HepG2 (cell line): Measurements from ENCODE around the gene PRR14. TPM values are rescaled to one million over a fixed set of nuclear protein-coding genes. Genes with fewer than 3 reads are reported as not detected.

Experiments
- ATF7-NPFF ChIP-seq: sonication (generic); formaldehyde crosslinking; IDR thresholded peaks from 2 replicates; pipeline ENCODE4 v1.8.1; 2023; ENCODE audit warnings: mild to moderate bottlenecking, low read depth, missing genetic modification reagents, moderate library complexity
- BCL6 ChIP-seq: IDR thresholded peaks from 2 replicates; pipeline ENCODE4 v1.6.1; 2016; ENCODE audit warnings: missing genetic modification reagents, missing compliant biosample characterization
- CBX1 ChIP-seq: IDR thresholded peaks from one replicate; pipeline ENCODE4 v1.6.1; 2016; ENCODE audit warnings: antibody characterized with exemption, low read depth
- NR2F2 ChIP-seq: IDR thresholded peaks from 2 replicates; pipeline ENCODE4 v1.6.1; 2012; ENCODE audit warnings: low read depth, inconsistent platforms, borderline replicate concordance
- ZNF839 ChIP-seq: sonication (generic); formaldehyde crosslinking; IDR thresholded peaks from 2 replicates; pipeline ENCODE4 v1.4.0; 2020; ENCODE audit warnings: missing genetic modification reagents, mild to moderate bottlenecking, borderline replicate concordance
- polyA plus RNA-seq, 8 experiments: library from polyadenylated mRNA; depleted of rRNA in 3 of 8; stranded (reverse) in 7 of 8; unstranded in 1 of 8; fragments of >200 nt; fragmentation: Illumina TruSeq in 4 of 8; extraction: Trizol in 4 of 8; gene quantifications; 2 replicates each; pipeline versions ENCODE4 v1.2.1 to v1.2.3, GENCODE V29; 2011 to 2016; ENCODE audit warnings: low read depth in 4 of 8, missing spikeins in 1 of 8, mixed read lengths in 1 of 8; ENCODE audit not compliant: insufficient read depth in 1 of 8
- total RNA-seq, 5 experiments: library from RNA; depleted of rRNA; stranded (reverse); fragments of >200 nt; fragmentation: Illumina TruSeq; extraction: Trizol; gene quantifications; 2 replicates each; pipeline ENCODE4 v1.2.3, GENCODE V29; 2016; ENCODE audit warnings: low read depth in 1 of 5
- TF ChIP-seq, protein P1 (sequence below): sonication (generic); formaldehyde crosslinking; conservative IDR thresholded peaks from 2 replicates; pipeline ENCODE4 v1.4.0; 2020; ENCODE audit warnings: mild to moderate bottlenecking, missing genetic modification reagents, moderate library complexity
- TF ChIP-seq, protein P2 (sequence below): sonication (generic); formaldehyde crosslinking; IDR thresholded peaks from 2 replicates; pipeline ENCODE4 v1.5.1; 2020; ENCODE audit warnings: mild to moderate bottlenecking, missing genetic modification reagents, borderline replicate concordance
- TF ChIP-seq, protein P3 (sequence below), 2 experiments: sonication (generic) in 1 of 2; formaldehyde crosslinking in 1 of 2; IDR thresholded peaks; 2 replicates each; pipeline versions ENCODE4 v1.6.1 to v1.9.0; 2014 to 2022; ENCODE audit warnings: antibody characterized with exemption in 1 of 2, borderline replicate concordance in 1 of 2, inconsistent platforms in 1 of 2, low read depth in 1 of 2, missing genetic modification reagents in 1 of 2
- TF ChIP-seq, protein P4 (sequence below): sonication (generic); formaldehyde crosslinking; IDR thresholded peaks from 2 replicates; pipeline ENCODE4 v1.8.0; 2022; ENCODE audit warnings: missing genetic modification reagents, mild to moderate bottlenecking, borderline replicate concordance

Gene PRR14
- total and polyA plus RNA-seq, 2 of the 13 experiments (the other 11 are each of a cell fraction or from before 2014, with no cell fraction given), result 8.4 to 11.0 TPM

DNA sequence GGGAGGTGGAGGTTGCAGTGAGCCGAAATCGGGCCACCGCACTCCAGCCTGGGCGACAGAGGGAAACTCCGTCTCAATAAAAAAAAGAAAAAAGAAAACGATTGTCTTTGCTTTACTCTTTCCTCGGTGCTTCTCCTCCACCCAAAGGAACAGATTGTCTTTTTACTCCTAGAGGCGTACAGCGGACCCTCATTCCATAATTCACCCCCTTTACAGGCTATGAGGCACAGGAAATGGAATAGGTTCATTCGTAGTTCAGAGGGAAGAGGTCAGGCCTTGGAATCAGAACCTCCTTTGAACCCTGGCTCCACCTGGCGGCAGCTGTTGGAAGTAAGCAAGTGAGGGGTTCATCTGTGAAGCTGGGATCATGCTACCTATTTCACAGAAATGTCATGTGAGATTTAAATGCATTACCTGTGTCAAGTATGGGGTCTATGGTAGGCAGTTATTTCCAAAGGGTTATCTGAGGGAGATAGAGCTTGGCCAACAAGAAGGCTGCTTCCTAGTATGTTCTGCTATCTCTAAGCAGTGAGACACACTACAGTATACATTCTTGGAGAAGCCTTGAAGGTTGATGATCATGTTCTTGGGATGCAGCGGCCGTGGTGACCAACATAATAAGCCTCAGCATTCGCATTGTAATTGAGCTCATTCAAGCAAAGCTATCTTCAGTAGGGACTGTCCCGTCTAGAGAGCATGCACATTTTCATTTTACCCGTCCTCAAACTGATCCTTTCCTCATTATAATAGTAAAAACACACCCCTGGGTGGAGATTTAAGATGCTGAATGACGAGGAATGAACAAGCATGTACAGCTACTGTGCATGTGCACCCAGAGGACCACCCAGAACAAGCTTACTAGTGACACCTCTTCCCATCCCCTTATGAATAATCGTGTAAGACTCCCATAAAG is 21.9 kb upstream of the PRR14 start (continued):
- TF ChIP-seq, protein P1, sequence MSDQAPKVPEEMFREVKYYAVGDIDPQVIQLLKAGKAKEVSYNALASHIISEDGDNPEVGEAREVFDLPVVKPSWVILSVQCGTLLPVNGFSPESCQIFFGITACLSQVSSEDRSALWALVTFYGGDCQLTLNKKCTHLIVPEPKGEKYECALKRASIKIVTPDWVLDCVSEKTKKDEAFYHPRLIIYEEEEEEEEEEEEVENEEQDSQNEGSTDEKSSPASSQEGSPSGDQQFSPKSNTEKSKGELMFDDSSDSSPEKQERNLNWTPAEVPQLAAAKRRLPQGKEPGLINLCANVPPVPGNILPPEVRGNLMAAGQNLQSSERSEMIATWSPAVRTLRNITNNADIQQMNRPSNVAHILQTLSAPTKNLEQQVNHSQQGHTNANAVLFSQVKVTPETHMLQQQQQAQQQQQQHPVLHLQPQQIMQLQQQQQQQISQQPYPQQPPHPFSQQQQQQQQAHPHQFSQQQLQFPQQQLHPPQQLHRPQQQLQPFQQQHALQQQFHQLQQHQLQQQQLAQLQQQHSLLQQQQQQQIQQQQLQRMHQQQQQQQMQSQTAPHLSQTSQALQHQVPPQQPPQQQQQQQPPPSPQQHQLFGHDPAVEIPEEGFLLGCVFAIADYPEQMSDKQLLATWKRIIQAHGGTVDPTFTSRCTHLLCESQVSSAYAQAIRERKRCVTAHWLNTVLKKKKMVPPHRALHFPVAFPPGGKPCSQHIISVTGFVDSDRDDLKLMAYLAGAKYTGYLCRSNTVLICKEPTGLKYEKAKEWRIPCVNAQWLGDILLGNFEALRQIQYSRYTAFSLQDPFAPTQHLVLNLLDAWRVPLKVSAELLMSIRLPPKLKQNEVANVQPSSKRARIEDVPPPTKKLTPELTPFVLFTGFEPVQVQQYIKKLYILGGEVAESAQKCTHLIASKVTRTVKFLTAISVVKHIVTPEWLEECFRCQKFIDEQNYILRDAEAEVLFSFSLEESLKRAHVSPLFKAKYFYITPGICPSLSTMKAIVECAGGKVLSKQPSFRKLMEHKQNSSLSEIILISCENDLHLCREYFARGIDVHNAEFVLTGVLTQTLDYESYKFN, result peak; percentile 56
- TF ChIP-seq ATF7-NPFF (CRISPR knock-in tag), result no peak
- TF ChIP-seq BCL6 (CRISPR knock-in tag), result peak; percentile 23; the same call in 1 of the 2 replicates
- TF ChIP-seq CBX1, result no peak
- TF ChIP-seq, protein P2, sequence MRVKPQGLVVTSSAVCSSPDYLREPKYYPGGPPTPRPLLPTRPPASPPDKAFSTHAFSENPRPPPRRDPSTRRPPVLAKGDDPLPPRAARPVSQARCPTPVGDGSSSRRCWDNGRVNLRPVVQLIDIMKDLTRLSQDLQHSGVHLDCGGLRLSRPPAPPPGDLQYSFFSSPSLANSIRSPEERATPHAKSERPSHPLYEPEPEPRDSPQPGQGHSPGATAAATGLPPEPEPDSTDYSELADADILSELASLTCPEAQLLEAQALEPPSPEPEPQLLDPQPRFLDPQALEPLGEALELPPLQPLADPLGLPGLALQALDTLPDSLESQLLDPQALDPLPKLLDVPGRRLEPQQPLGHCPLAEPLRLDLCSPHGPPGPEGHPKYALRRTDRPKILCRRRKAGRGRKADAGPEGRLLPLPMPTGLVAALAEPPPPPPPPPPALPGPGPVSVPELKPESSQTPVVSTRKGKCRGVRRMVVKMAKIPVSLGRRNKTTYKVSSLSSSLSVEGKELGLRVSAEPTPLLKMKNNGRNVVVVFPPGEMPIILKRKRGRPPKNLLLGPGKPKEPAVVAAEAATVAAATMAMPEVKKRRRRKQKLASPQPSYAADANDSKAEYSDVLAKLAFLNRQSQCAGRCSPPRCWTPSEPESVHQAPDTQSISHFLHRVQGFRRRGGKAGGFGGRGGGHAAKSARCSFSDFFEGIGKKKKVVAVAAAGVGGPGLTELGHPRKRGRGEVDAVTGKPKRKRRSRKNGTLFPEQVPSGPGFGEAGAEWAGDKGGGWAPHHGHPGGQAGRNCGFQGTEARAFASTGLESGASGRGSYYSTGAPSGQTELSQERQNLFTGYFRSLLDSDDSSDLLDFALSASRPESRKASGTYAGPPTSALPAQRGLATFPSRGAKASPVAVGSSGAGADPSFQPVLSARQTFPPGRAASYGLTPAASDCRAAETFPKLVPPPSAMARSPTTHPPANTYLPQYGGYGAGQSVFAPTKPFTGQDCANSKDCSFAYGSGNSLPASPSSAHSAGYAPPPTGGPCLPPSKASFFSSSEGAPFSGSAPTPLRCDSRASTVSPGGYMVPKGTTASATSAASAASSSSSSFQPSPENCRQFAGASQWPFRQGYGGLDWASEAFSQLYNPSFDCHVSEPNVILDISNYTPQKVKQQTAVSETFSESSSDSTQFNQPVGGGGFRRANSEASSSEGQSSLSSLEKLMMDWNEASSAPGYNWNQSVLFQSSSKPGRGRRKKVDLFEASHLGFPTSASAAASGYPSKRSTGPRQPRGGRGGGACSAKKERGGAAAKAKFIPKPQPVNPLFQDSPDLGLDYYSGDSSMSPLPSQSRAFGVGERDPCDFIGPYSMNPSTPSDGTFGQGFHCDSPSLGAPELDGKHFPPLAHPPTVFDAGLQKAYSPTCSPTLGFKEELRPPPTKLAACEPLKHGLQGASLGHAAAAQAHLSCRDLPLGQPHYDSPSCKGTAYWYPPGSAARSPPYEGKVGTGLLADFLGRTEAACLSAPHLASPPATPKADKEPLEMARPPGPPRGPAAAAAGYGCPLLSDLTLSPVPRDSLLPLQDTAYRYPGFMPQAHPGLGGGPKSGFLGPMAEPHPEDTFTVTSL (CRISPR knock-in tag), result no peak
- TF ChIP-seq, protein P3, sequence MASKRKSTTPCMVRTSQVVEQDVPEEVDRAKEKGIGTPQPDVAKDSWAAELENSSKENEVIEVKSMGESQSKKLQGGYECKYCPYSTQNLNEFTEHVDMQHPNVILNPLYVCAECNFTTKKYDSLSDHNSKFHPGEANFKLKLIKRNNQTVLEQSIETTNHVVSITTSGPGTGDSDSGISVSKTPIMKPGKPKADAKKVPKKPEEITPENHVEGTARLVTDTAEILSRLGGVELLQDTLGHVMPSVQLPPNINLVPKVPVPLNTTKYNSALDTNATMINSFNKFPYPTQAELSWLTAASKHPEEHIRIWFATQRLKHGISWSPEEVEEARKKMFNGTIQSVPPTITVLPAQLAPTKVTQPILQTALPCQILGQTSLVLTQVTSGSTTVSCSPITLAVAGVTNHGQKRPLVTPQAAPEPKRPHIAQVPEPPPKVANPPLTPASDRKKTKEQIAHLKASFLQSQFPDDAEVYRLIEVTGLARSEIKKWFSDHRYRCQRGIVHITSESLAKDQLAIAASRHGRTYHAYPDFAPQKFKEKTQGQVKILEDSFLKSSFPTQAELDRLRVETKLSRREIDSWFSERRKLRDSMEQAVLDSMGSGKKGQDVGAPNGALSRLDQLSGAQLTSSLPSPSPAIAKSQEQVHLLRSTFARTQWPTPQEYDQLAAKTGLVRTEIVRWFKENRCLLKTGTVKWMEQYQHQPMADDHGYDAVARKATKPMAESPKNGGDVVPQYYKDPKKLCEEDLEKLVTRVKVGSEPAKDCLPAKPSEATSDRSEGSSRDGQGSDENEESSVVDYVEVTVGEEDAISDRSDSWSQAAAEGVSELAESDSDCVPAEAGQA (IDR thresholded peaks at IDR 0.05; ENCODE audit: low read depth), result no peak
- TF ChIP-seq, protein P3 (CRISPR knock-in tag; IDR thresholded peaks at IDR 0.05; ENCODE audit: borderline replicate concordance), result no peak
- 0 out of 2 replicates have a peak, but pooled peaks have one; percentile 20 for TF ChIP-seq NR2F2
- no peak for TF ChIP-seq ZNF839 (CRISPR knock-in tag)
- TF ChIP-seq, protein P4, sequence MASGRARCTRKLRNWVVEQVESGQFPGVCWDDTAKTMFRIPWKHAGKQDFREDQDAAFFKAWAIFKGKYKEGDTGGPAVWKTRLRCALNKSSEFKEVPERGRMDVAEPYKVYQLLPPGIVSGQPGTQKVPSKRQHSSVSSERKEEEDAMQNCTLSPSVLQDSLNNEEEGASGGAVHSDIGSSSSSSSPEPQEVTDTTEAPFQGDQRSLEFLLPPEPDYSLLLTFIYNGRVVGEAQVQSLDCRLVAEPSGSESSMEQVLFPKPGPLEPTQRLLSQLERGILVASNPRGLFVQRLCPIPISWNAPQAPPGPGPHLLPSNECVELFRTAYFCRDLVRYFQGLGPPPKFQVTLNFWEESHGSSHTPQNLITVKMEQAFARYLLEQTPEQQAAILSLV (CRISPR knock-in tag), result no peak
